Measurements from ENCODE around the gene ATXN7L1.
A peak's percentile ranks its signal among the peaks of the same experiment; 100 is the strongest.

ATXN7L1 gene

DNA sequence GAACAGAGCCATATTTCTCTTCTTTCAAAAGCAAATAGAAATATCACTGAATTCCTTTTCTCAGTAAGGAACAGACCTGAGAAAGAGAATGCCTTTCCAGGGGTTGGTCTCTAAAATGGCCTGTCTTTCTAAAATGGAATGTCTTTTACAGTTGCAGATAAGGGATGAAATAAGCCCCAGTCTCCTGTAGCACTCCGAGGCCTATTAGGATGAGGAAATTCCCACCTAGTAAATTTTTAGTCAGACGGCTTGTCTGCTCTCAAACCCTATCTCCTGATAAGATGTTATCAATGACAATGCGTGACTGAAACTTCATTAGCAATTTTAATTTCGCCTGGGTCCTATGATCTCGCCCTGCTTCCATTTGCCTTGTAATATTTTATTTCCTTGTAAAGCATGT lies 292.2 kb downstream of the ATXN7L1 start:
- Histone ChIP-seq H3K4me1 (ENCODE audit: low read length) (peaks cover 22% of the 10 kb centered on the region), H3K9me3 (replicated peaks; ENCODE audit: insufficient read depth, low read length) (no peaks in the 10 kb centered on the region), H3K4me3 (ENCODE audit: low read length) (no peak overlapping the region), H3K36me3 (replicated peaks; ENCODE audit: insufficient read depth, low read length) (no peaks in the 10 kb centered on the region), H3K4me2 (ENCODE audit: low read depth, low read length) (no peak overlapping the region), H3K27ac (ENCODE audit: low read length) (no peak overlapping the region), H3K27me3 (replicated peaks; ENCODE audit: insufficient read depth, low read length) (no peaks in the 10 kb centered on the region), H4K20me1 (ENCODE audit: insufficient read depth, low read length) (no peaks in the 10 kb centered on the region), H3K79me2 (ENCODE audit: low read length) (no peaks in the 10 kb centered on the region), H3K9ac (ENCODE audit: low read length) (no peak overlapping the region), H3K9me2 (replicated peaks; ENCODE audit: insufficient read depth, low read length) (no peaks in the 10 kb centered on the region), H3F3A (ENCODE audit: insufficient read depth, low read length) (peaks cover 14% of the 10 kb centered on the region), H2AFZ (ENCODE audit: low read length) (no peak overlapping the region)
- no peak for TF ChIP-seq EZH2phosphoT487 (IDR thresholded peaks at IDR 0.05; ENCODE audit: low read length)
- TF ChIP-seq, protein P1, sequence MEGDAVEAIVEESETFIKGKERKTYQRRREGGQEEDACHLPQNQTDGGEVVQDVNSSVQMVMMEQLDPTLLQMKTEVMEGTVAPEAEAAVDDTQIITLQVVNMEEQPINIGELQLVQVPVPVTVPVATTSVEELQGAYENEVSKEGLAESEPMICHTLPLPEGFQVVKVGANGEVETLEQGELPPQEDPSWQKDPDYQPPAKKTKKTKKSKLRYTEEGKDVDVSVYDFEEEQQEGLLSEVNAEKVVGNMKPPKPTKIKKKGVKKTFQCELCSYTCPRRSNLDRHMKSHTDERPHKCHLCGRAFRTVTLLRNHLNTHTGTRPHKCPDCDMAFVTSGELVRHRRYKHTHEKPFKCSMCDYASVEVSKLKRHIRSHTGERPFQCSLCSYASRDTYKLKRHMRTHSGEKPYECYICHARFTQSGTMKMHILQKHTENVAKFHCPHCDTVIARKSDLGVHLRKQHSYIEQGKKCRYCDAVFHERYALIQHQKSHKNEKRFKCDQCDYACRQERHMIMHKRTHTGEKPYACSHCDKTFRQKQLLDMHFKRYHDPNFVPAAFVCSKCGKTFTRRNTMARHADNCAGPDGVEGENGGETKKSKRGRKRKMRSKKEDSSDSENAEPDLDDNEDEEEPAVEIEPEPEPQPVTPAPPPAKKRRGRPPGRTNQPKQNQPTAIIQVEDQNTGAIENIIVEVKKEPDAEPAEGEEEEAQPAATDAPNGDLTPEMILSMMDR (IDR thresholded peaks at IDR 0.05; ENCODE audit: low read length) = no peak
- no peak for TF ChIP-seq EZH2 (optimal IDR thresholded peaks at IDR 0.05; ENCODE audit: low read depth, low read length)
- DNase-seq = no peak

DNA sequence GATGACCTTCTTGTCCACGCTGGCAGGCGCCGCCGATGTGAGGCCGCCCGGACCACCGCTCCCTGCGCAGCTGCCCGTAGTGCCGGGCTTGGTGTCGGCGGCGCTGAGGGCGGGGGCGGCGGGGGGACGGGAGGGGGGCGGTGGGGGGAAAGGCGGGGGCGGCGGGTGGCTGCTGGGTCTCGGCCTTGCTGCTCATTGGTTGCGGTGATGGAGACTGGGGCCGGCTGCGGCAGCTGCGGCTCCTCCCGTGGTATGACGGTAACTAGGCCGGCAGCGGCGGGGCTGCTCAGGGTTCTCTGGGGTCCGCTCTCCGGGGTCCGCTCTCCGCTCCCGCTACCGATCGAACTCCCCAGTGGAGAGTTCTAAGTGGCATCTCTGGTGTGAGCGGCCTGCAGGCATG lies 293.3 kb downstream of the ATXN7L1 start:
- Histone ChIP-seq H3F3A (ENCODE audit: insufficient read depth, low read length) (peaks cover 3% of the 10 kb centered on the region; the same call in 1 of the 2 replicates), H3K9ac (ENCODE audit: low read length) (no peak overlapping the region), H3K9me3 (replicated peaks; ENCODE audit: insufficient read depth, low read length) (no peaks in the 10 kb centered on the region), H2AFZ (ENCODE audit: low read length) (no peak overlapping the region), H3K27me3 (replicated peaks; ENCODE audit: insufficient read depth, low read length) (no peaks in the 10 kb centered on the region), H3K4me3 (ENCODE audit: low read length) (no peak overlapping the region), H3K36me3 (replicated peaks; ENCODE audit: insufficient read depth, low read length) (no peaks in the 10 kb centered on the region), H3K9me2 (replicated peaks; ENCODE audit: insufficient read depth, low read length) (no peaks in the 10 kb centered on the region), H3K79me2 (ENCODE audit: low read length) (no peaks in the 10 kb centered on the region), H3K4me1 (ENCODE audit: low read length) (peaks cover 11% of the 10 kb centered on the region), H4K20me1 (ENCODE audit: insufficient read depth, low read length) (no peaks in the 10 kb centered on the region), H3K27ac (ENCODE audit: low read length) (no peak overlapping the region), H3K4me2 (ENCODE audit: low read depth, low read length) (no peak overlapping the region)
- no peak for TF ChIP-seq EZH2 (optimal IDR thresholded peaks at IDR 0.05; ENCODE audit: low read depth, low read length)
- TF ChIP-seq, protein P1 (IDR thresholded peaks at IDR 0.05; ENCODE audit: low read length) = no peak
- DNase-seq = no peak

DNA sequence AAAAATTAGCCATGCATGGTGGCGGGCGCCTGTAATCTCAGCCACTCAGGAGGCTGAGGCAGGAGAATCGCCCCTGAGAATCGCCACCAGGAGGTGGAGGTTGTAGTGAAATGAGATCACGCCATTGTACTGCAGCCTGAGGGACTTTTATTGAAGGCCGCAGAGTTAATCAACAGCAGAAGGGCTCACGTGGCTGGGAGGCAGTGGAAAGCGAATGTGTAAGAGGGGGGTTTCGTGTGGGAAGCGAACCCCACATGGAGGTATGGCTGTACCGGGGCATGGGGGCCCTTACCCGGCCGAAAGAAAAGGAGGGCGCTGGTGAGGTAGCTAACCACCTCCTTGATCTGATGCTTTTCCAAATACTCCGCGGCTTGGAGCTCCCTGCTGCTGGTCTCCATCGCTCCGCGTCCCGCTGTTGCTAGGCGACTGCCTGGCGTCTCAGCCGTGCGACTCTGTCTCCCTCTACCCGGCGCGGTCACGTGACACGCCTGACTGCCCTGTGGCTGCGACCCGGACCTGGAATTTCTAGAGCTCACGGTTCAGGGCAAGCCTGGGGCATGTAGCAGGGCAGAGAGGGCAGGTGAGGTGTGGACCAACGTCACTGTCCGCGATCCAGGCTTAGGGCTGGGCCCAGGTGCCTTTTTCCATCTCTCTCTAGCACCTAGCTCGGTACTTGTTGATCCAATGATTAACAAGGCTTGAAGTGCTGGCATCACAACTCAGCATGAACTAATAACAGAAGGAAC lies 295.2 kb downstream of the ATXN7L1 start, which contains the start of gene EFCAB10:
Gene EFCAB10 (minus strand): TSS at position 428 of the 746 bp plus-strand sequence. CDS start 30 bp downstream, at position 398.
- H3K4me2 ChIP-seq (ENCODE audit: low read depth, low read length) = peak within 1 kb of the TSS; percentile 65
- H2AFZ ChIP-seq (ENCODE audit: low read length) = peak within 1 kb of the TSS; percentile 64
- no peaks in the 10 kb centered on the region for H3F3A ChIP-seq (ENCODE audit: insufficient read depth, low read length)
- TF ChIP-seq EZH2phosphoT487 (IDR thresholded peaks at IDR 0.05; ENCODE audit: low read length) (no peak), EZH2 (optimal IDR thresholded peaks at IDR 0.05; ENCODE audit: low read depth, low read length) (no peak)
- TF ChIP-seq, protein P1 (IDR thresholded peaks at IDR 0.05; ENCODE audit: low read length) = no peak; the same call in 1 of the 2 replicates
- peaks cover 1% of the 10 kb centered on the region for H3K4me1 ChIP-seq (ENCODE audit: low read length)
- no peaks in the 10 kb centered on the region for H4K20me1 ChIP-seq (ENCODE audit: insufficient read depth, low read length)
- no peaks in the 10 kb centered on the region for H3K79me2 ChIP-seq (ENCODE audit: low read length)
- H3K9me2 ChIP-seq (replicated peaks; ENCODE audit: insufficient read depth, low read length) = no peaks in the 10 kb centered on the region
- peak; percentile 76 for DNase-seq
- no peak within 1 kb of the TSS for H3K27ac ChIP-seq (ENCODE audit: low read length)
- no peaks in the 10 kb centered on the region for H3K9me3 ChIP-seq (replicated peaks; ENCODE audit: insufficient read depth, low read length)
- no peak within 1 kb of the TSS; the same call in 1 of the 2 replicates for H3K9ac ChIP-seq (ENCODE audit: low read length)
- H3K36me3 ChIP-seq (replicated peaks; ENCODE audit: insufficient read depth, low read length) = no peaks in the 10 kb centered on the region
- peak within 1 kb of the TSS; percentile 52 for H3K4me3 ChIP-seq (ENCODE audit: low read length)
- no peaks in the 10 kb centered on the region for H3K27me3 ChIP-seq (replicated peaks; ENCODE audit: insufficient read depth, low read length)

Data from MM.1S (cell line).